ENCODE results near the gene HGS.

The HGS gene

DNA sequence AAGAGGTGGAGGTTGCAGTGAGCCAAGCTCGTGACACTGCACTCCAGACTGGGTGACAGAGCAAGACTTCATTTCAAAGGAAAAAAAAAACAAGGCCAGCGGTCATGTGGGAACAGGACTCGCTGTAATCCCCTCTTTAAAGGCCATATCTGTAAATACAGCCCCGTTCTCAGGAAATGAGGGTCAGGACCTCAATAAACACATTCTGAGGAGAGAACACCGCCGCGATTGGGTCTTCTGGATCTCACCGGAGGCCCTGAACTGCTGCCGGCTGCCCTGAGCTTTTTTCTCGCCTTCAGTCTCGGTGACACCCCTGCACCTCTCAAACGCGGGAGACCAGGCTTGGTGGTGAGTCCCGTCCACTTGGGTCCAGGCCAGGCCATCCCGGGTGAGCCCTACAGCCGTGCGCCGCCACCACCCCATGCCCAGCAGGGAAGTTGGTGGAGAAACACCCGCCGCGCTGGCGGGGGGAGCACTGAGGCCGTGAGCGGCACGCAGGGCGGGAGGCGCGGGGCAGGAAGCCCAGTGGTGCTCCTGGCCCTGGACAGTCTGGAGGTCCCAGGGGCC is 56.7 kb downstream of the HGS start:
- peaks cover 15% of the 10 kb centered on the region for H3K27me3 ChIP-seq (ENCODE audit: control insufficient read depth, insufficient read depth, low read length)

DNA sequence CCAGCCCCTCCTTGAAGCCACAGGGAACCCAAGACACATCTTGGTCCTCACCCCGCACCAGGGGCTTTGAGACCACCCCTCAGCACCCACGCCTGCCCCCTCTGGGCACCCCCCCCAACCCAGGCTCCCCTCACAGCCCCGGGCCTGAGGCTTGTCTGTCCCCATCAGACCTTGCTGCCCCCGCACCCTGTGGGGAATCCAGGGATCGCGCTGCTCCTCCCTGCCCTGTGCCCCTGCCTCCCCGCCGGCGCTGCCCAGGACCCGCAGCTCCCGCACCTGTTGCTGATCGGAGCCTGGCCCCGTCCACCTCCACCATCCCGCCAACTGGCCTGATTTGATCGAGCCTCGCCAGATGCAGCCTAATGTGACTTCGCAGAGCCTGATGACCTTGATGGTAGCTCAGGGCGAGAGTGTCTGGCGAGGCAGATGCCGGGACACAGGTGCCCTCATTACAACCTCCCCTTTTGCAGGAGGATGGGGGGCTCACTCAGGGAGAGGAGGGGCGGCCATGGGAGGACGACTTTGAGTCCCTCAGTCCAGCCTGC is 57.3 kb downstream of the HGS start:
- no peaks in the 10 kb centered on the region for H3K4me1 ChIP-seq (ENCODE audit: control insufficient read depth, insufficient read depth, low read length)
- no peak overlapping the region for H3K9ac ChIP-seq (ENCODE audit: low read length)
- H3K27me3 ChIP-seq (ENCODE audit: control insufficient read depth, insufficient read depth, low read length), result peaks cover 15% of the 10 kb centered on the region
- H3K36me3 ChIP-seq (ENCODE audit: control insufficient read depth, insufficient read depth, low read length), result no peaks in the 10 kb centered on the region
- no peak overlapping the region for H3K4me3 ChIP-seq (ENCODE audit: low read length)
- no peak overlapping the region for H3K27ac ChIP-seq (ENCODE audit: low read depth, low read length)

More for the DNA sequence above, 56.7 kb downstream of the HGS start:
- no peak overlapping the region for H3K9ac ChIP-seq (ENCODE audit: low read length)
- H3K36me3 ChIP-seq (ENCODE audit: control insufficient read depth, insufficient read depth, low read length), result no peaks in the 10 kb centered on the region
- H3K4me1 ChIP-seq (ENCODE audit: control insufficient read depth, insufficient read depth, low read length), result no peaks in the 10 kb centered on the region
- H3K27ac ChIP-seq (ENCODE audit: low read depth, low read length), result no peak overlapping the region
- no peak overlapping the region for H3K4me3 ChIP-seq (ENCODE audit: low read length)

DNA sequence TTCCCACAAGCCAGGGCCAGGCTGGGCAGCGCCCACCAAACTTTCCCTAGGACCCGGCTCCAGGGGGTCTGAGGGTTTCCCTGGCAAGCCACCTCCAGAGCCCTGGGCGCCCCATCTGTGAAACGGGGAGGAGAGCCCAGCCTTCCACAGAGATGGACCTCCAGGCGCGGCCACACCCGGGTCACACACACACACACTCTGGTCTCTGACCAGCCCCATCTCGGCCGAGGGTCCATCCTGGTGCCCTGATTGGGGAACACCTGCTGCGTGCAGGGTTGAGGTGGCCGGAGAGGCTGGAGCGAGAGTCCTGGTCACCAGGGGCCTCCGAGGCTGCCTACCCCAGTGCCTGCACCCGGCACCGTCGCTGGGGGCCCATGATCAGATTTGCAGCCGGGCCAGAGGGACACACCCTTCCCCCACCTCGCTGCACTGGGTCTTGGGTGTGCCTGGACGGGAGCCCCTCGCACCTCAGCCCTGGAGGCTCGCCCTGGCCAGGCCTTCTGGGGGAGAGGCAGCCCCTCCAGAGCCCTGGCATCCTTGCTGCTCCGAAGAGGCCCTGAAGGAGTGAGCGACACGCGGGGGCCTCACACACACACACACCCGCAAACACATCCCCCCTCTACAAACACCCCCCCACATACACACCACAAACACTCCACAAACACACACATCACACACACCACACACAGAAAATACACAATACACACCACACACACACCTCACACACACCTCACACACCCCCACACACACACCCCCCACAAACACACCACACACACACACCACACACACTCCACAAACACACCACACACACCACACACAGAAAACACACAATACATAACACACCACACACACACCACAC is 58.0 kb downstream of the HGS start:
- Histone ChIP-seq H3K4me3 (ENCODE audit: low read length) (no peak overlapping the region), H3K27me3 (ENCODE audit: control insufficient read depth, insufficient read depth, low read length) (peaks cover 15% of the 10 kb centered on the region), H3K9ac (ENCODE audit: low read length) (no peak overlapping the region), H3K36me3 (ENCODE audit: control insufficient read depth, insufficient read depth, low read length) (no peaks in the 10 kb centered on the region), H3K4me1 (ENCODE audit: control insufficient read depth, insufficient read depth, low read length) (no peaks in the 10 kb centered on the region), H3K27ac (ENCODE audit: low read depth, low read length) (no peak overlapping the region)

Data from rectal smooth muscle tissue (tissue), 1 donor.